WI38 (cell line): ENCODE measurements around the gene BIRC7.

Source experiments
- H3K4me3 ChIP-seq: 2 replicates; pipeline ENCODE4 v1.5.1; 2011; ENCODE audit warnings: low read depth, mild to moderate bottlenecking, control low read depth, low read length
- TF ChIP-seq, protein P1 (sequence below): IDR thresholded peaks from 2 replicates; pipeline ENCODE4 v1.5.1; 2012; ENCODE audit warnings: low read depth, mild to moderate bottlenecking, control low read depth, low read length

BIRC7 gene, protein sequence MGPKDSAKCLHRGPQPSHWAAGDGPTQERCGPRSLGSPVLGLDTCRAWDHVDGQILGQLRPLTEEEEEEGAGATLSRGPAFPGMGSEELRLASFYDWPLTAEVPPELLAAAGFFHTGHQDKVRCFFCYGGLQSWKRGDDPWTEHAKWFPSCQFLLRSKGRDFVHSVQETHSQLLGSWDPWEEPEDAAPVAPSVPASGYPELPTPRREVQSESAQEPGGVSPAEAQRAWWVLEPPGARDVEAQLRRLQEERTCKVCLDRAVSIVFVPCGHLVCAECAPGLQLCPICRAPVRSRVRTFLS

DNA sequence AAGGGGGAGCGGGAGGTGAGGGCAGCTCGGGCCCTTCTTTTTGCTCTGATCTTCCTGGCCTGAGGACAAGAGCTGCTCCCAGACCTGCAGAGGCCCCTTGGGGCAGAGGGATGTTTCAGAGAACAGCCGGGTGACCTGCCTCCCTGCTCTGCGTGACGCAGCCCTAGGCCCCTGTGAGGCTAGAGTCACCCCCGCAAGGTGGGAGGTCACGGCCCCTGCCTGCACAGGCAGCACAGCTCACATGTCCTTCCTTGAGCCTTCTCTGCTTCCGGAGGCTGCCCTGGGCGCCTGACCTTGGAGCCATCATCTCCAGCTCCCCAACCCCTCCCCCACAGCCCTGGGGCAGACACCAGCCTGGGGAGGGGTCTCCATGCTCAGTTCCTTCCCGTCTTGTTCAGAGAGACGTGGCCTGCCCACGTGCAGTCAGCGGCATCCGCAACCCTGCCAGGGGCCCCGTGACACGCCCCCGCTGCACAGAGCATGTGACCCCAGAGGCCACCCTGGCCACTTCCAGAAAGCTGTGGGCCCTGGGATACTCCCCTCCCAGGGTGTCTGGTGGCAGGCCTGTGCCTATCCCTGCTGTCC is at the start of gene BIRC7:
TSS of gene BIRC7 (plus strand) at position 507 of the 585 bp plus-strand sequence. CDS start 192 bp downstream, outside the sequence.
- H3K4me3 ChIP-seq = no peak within 1 kb of the TSS
- TF ChIP-seq, protein P1, sequence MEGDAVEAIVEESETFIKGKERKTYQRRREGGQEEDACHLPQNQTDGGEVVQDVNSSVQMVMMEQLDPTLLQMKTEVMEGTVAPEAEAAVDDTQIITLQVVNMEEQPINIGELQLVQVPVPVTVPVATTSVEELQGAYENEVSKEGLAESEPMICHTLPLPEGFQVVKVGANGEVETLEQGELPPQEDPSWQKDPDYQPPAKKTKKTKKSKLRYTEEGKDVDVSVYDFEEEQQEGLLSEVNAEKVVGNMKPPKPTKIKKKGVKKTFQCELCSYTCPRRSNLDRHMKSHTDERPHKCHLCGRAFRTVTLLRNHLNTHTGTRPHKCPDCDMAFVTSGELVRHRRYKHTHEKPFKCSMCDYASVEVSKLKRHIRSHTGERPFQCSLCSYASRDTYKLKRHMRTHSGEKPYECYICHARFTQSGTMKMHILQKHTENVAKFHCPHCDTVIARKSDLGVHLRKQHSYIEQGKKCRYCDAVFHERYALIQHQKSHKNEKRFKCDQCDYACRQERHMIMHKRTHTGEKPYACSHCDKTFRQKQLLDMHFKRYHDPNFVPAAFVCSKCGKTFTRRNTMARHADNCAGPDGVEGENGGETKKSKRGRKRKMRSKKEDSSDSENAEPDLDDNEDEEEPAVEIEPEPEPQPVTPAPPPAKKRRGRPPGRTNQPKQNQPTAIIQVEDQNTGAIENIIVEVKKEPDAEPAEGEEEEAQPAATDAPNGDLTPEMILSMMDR = no peak

DNA sequence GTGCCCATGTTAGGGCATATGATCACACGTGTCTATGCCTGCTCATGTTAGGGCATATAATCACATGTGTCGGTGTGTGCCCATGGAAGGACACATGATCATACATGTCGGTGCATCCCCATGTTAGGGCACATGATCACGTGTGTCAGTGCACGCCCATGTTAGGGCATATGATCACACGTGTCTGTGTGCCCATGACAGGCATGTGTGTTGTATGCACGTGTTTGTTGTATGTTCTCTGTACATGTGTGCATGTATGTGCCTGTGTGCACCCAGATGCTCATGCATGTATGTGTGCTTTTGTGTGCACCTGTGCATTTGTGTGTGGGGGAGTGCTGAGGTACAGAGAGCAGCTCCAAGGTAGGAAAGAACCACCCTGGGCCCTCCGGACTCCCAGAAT is 49.6 kb upstream of the BIRC7 start:
- H3K4me3 ChIP-seq = no peak overlapping the region
- TF ChIP-seq, protein P1 = no peak

DNA sequence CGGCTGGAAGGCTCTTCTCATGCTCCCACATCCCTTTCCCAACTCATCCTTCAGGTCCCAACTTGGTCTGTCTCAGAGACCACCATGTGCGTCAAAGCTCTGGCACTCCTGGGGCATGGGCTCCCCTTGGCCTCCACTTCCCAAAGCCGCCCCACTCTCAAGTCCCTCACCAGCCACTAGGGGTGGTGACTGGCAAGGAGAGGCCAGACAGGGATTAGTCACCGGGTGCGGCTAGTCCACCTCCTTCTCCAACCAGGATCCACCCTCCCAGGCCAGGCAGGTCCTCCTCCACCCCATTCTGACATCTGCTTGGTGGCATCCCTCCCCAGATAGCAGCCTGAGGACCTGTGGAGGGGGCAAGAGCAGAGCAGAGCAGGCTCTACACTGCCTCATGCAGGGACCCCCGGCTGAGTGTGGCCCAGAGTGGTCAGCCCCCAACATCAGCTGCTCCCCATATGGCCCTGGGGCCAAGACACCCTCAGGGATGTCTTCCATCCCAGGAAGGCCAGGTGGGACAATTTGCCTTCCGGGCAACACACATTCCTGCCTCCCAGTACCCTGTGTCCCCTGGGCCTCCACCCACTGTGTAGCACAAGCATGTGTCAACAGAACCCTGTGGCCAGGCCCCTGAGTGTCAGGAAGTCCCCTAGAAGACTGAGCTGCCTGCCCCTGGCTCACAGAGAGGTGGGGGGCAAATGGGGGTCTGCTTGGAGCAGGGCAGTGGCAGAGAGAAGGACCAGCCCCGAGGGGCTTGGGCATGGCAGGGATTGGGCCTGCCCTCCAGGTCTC is 49.0 kb upstream of the BIRC7 start:
- TF ChIP-seq, protein P1 = no peak
- no peak overlapping the region for H3K4me3 ChIP-seq

DNA sequence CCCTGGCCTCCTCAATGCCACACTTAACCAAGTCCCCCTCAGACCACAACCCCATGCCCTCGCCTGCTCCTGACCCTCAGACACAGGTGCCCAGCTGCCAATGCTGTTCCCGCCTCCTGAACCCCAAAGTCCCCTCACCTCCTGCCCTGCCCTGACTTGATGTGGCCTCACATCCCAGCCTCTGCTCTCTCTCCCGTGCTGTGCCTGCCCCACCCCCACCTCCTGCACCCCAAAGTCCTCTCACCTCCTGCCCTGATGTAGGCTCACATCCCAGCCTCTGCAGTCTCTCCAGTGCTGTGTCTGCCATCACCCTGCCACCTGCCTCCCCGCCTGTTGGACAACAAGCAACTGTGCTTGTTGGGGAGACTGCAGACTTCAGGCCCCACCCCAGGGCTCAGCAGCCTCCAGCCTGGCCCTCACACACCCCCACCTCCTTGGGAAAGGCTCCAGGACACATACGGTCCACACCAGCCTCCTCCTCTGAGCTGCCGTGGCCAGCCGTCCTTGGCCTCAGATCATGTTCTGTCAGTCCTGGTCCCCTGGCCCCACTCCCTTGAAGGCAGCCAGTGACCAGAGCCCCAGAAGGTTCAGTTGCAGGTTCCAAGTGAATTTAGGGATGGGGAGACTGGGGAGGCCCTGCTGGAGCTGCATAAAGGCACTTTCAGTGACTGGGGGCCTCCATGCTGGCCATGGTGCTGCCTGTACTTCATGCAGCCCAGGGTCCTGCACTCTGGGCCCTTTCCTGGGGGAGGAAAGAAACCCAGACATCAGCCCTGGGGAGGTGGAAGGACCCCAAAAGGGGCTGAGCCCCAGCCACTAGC is 48.2 kb upstream of the BIRC7 start:
- H3K4me3 ChIP-seq = no peak overlapping the region
- TF ChIP-seq, protein P1 = no peak

DNA sequence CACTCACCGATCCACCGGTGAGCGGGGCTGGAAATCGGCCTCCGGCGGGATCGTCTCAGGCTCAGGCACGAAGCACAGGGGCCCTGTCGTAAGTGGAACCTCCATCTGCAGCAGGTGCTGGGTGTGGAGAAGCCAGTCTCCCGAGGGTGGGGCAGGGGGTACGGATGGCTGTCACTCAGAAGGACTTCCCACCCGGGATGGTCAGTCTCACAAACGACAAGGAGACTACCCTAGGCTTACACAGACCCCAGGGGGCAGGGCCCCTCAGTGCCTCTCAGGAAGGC is 47.6 kb upstream of the BIRC7 start:
- TF ChIP-seq, protein P1 = no peak
- H3K4me3 ChIP-seq = no peak overlapping the region

DNA sequence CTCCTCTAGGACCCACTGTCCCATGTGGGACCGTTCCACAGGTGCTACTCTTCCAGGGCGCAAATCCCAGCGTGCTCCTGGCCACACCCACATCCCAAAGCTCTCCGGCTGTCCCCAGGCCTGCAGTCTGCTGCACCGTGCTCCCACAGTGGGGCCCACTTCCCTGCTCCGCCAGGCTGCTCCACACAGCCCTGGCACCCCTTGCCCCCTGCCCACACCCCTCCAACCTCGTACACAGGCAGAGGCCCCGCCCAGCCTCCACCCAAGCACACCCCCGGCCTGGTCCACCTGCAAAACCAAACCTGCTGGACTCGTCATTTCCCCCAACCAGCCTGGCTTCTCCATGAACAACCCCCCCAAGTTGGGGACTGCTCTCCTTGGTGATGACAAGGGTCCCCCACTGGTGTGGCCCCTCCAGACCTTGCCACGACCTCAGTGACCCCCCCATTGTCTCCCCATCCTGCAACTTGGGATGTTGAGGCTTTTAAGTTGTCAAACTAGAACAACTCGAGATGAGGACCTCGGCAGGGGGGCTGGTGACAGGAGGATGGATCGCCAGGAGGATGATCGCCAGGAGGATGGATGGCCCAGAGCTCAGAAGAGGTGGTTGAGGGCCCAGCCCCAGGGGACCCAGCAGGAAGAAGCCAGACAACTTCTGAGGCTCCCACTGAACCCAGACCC is 46.9 kb upstream of the BIRC7 start:
- TF ChIP-seq, protein P1 = no peak
- no peak overlapping the region for H3K4me3 ChIP-seq
